Common myeloid progenitor, CD34-positive (primary cell): ENCODE measurements around the gene LSP1.

Source experiments
- CTCF ChIA-PET: fragments of 350-600 bp; sonication (Branson Sonifier 250); formaldehyde crosslinking; loops from one replicate; lab custom pipeline; 2021; ENCODE audit warnings: antibody characterized with exemption; lab: Charles Lee
- POLR2A ChIA-PET: fragments of 350-600 bp; sonication (Branson Sonifier 250); formaldehyde crosslinking; loops from one replicate; lab custom pipeline; 2021; ENCODE audit warnings: antibody characterized with exemption; lab: Charles Lee
- DNase-seq, 3 donors: peaks; one replicate each; pipeline versions ENCODE4 v3.0.0 to v3.0.0-alpha.2; 2013
- H3K27ac ChIP-seq, 2 experiments: 1 replicate in 1 of 2; 2 replicates in 1 of 2; pipeline ENCODE4 v1.7.0; 2013; ENCODE audit warnings: inconsistent platforms in 2 of 2, low read length in 2 of 2, mild to moderate bottlenecking in 2 of 2, low read depth in 1 of 2, moderate library complexity in 1 of 2; ENCODE audit not compliant: severe bottlenecking in 2 of 2, insufficient read depth in 1 of 2, poor library complexity in 1 of 2
- H3K27me3 ChIP-seq, 5 experiments: replicated peaks in 2 of 5; 1 replicate in 3 of 5; 2 replicates in 2 of 5; pipeline versions ENCODE4 v1.6.1 to v1.7.0; 2013; ENCODE audit warnings: low read length in 4 of 5, mild to moderate bottlenecking in 2 of 5, moderate library complexity in 2 of 5, inconsistent platforms in 1 of 5; ENCODE audit not compliant: insufficient read depth in 5 of 5, control insufficient read depth in 4 of 5
- H3K36me3 ChIP-seq, 4 experiments: 1 replicate in 2 of 4; 2 replicates in 2 of 4; pipeline versions ENCODE4 v1.6.1 to v1.7.0; 2013; ENCODE audit warnings: low read length in 3 of 4, control low read depth in 1 of 4, mild to moderate bottlenecking in 1 of 4; ENCODE audit not compliant: control insufficient read depth in 4 of 4, insufficient read depth in 4 of 4
- H3K4me1 ChIP-seq, 4 experiments: 1 replicate in 3 of 4; 2 replicates in 1 of 4; pipeline versions ENCODE4 v1.6.1 to v1.7.1; 2013; ENCODE audit warnings: low read length in 3 of 4, mild to moderate bottlenecking in 3 of 4, control low read depth in 1 of 4, inconsistent platforms in 1 of 4, moderate library complexity in 1 of 4; ENCODE audit not compliant: control insufficient read depth in 4 of 4, insufficient read depth in 4 of 4; ENCODE audit errors: control extremely low read depth in 1 of 4
- H3K4me3 ChIP-seq, 7 experiments: 1 replicate in 4 of 7; 2 replicates in 3 of 7; pipeline versions ENCODE4 v1.5.1 to v1.7.0; 2013; ENCODE audit warnings: mild to moderate bottlenecking in 7 of 7, low read length in 6 of 7, moderate library complexity in 6 of 7, inconsistent platforms in 2 of 7, low read depth in 2 of 7, control low read depth in 1 of 7; ENCODE audit not compliant: insufficient read depth in 4 of 7, control insufficient read depth in 1 of 7; ENCODE audit errors: extremely low read depth in 1 of 7
- H3K9me3 ChIP-seq, 5 experiments: 1 replicate in 4 of 5; 2 replicates in 1 of 5; pipeline versions ENCODE4 v1.6.1 to v1.7.1; 2013; ENCODE audit warnings: low read length in 4 of 5, mild to moderate bottlenecking in 2 of 5, inconsistent platforms in 1 of 5, low read depth in 1 of 5, moderate library complexity in 1 of 5; ENCODE audit not compliant: control insufficient read depth in 4 of 5, insufficient read depth in 2 of 5; ENCODE audit errors: control extremely low read depth in 1 of 5
- WGBS: methylation state at CpG from one replicate; pipeline ENCODE4 v1.1.5; 2013; ENCODE audit not compliant: insufficient coverage; 5-methylcytosine and 5-hydroxymethylcytosine counted together

LSP1 gene

DNA sequence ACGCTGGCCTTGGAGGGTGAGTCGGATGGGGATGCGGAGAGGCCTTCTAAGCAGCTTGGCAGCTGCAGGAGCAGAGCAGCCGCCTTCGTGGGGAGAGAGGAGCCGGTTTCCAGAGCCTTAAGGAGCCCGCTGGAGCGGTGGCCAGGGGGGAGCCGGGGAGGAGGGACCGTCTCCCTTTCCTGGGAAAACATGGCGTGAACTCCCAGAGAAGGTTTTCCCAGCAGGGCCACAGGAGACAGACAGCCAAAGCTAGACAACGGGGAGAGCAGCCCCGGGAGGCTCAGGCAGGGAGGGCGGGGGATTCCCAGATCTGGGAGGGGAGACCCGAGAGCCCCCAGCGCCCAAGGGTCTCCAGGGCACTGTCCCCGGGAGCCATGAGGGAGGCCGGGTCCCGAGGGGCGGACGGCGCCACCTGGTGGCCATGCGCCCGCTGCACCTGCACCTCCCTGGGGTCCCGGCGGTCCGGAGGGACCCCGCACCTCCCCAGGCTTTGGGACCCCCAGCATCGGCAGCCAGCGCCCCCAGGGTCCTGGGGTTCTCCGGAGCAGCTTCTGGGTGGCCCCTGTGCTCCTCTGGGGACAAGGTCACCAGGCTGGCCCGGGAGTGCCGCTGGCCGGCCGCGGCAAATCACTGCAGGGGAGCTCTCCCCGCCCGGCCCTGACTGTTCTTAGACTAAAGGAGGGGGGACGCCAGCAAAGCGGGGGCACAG lies 20.5 kb upstream of the LSP1 start:
- CTCF ChIA-PET: interaction anchor here (0.7 to 11.3 kb wide), 47 partner anchors 9 to 326 kb away, joined by 3 to 213 read pairs (median 4); partner anchors contain the start of genes KRTAP5-6 and LSP1
- peaks cover 0 to 13% (median 2%) of the 10 kb centered on the region in 5 experiments for H3K27me3 ChIP-seq
- H3K27ac ChIP-seq: no peak overlapping the region
- DNase-seq: peak in 2 of 3 donors; percentile 48 to 53
- no peaks in the 10 kb centered on the region for H3K36me3 ChIP-seq
- peaks cover 0 to 16% (median 7%) of the 10 kb centered on the region in 4 experiments for H3K4me1 ChIP-seq
- 18% methylated on average over 32 of the region's 40 CpGs for WGBS
- H3K9me3 ChIP-seq: no peaks in the 10 kb centered on the region
- H3K4me3 ChIP-seq: no peak overlapping the region
- POLR2A ChIA-PET: interaction anchor here (1.0 to 1.4 kb wide), 2 partner anchors 131 to 138 kb away, joined by 3 read pairs; no protein-coding TSS in a partner anchor

DNA sequence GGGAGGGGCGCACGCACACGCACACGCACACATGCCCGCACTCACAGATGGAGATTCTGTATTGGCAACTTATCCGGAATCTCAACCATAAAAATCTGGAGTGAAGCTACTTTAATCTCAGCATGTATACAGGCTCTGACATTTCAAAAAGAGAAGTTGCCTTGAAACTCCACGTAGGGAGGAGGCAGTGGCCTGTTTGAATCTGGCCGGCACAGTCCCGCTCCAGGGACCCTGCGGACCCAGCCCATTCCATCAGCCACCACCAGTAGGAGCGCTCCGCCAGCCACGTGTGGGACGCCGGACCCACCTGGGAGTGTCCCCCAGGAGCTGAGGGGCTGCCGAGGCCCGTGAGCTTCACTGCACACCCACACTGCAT lies 20.0 kb upstream of the LSP1 start:
- ChIA-PET POLR2A (interaction anchor here (1.0 to 1.4 kb wide), 2 partner anchors 132 to 139 kb away, joined by 3 read pairs; no protein-coding TSS in a partner anchor), CTCF (interaction anchor here (0.7 to 11.3 kb wide), 45 partner anchors 10 to 353 kb away, joined by 3 to 213 read pairs (median 4); partner anchors contain the start of genes KRTAP5-6 and LSP1)

DNA sequence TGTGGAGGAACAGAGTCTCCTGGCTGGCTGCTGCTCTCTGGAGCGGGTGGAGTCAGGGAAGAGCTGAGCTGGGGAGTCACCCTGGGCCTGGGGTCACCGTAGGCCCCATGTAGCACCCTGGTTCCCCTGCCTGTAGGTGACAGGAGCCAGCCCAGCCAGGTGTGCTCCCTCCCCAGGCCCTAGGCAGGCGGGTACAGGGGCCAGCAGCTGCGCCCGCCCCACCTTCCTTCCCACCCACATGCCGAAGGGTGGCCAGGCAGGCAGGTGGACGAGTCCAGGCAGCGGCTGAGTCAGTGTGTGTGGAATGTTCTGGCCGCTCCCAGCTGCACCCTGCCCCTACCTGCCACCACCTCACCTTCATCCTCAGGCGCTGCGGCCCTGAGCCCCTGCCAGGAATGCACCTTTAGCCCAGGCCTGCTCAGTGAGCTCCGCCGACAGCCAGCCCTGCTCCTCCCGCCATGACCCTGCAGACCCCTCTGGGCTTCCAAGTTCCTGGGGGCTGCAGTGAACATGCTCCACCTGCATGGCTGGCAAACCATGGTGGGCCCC lies 18.7 kb upstream of the LSP1 start:
- H3K36me3 ChIP-seq: no peaks in the 10 kb centered on the region
- ChIA-PET POLR2A (interaction anchor here (0.6 to 1.1 kb wide), 2 partner anchors 157 to 180 kb away, joined by 3 read pairs; no protein-coding TSS in a partner anchor), CTCF (interaction anchor here (0.6 to 11.3 kb wide), 34 partner anchors 9 to 318 kb away, joined by 3 to 213 read pairs (median 5); partner anchors contain the start of genes H19, KRTAP5-6 and LSP1)
- peaks cover 0 to 13% (median 0%) of the 10 kb centered on the region in 5 experiments for H3K27me3 ChIP-seq
- no peak overlapping the region for H3K27ac ChIP-seq
- peaks cover 0 to 34% (median 21%) of the 10 kb centered on the region in 4 experiments for H3K4me1 ChIP-seq
- 98% methylated on average over 10 of the region's 14 CpGs for WGBS
- DNase-seq: no peak
- no peaks in the 10 kb centered on the region for H3K9me3 ChIP-seq
- H3K4me3 ChIP-seq: no peak overlapping the region

More for the DNA sequence above, 20.0 kb upstream of the LSP1 start:
- DNase-seq: peak in 1 of 3 donors; percentile 35
- Histone ChIP-seq H3K9me3 (no peaks in the 10 kb centered on the region), H3K4me3 (no peak overlapping the region), H3K4me1 (peaks cover 0 to 22% (median 11%) of the 10 kb centered on the region in 4 experiments), H3K36me3 (no peaks in the 10 kb centered on the region), H3K27me3 (peaks cover 0 to 13% (median 2%) of the 10 kb centered on the region in 5 experiments), H3K27ac (no peak overlapping the region)
- 78% methylated on average over 11 of the region's 17 CpGs for WGBS

DNA sequence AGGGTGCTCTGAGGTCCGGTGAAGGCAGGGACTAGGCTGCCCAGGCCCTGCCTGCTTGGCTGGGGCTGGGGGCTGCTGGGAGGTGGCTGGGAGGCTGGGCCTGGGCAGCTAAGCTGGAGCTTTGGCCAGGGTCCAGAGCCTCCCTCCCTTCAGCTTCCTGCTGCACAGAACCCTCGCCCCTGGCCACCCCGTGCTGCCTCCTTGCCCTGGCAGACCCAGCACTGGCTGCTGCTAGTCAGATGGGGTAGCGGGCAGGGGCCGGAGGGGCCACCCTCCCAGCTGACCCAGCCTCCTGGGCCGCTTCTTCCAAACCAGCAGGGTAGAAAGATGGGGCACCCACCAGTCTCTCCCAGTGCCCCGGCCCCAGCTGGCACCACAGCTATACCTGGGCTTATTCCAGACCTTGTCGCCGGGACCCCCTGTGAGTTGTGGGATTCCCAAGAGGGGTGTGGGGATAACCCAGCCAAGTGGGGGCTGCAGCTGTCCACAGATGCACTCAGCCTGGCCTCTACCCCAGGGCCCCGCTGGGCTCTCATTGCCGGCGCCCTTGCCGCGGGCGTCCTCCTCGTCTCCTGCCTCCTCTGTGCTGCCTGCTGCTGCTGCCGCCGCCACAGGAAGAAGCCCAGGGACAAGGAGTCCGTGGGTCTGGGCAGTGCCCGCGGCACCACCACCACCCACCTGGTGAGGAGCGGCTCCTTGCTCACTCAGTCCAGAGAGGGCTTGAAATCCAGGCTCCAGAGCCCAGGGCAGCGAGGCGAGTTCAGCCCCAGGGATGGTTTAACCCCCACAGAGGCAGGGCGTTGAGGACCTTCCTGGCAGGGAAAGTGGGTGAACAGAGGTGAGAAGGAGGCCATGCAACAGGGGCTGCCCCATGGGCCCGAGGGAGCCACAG lies 17.9 kb upstream of the LSP1 start, which contains the start of gene SYT8:
TSS of gene SYT8 (plus strand) at position 212 of the 892 bp plus-strand sequence. CDS start at position 328, 116 bp downstream.
- Histone ChIP-seq H3K4me3 (no peak within 1 kb of the TSS), H3K36me3 (no peaks in the 10 kb centered on the region), H3K27ac (no peak within 1 kb of the TSS), H3K4me1 (peaks cover 0 to 41% (median 29%) of the 10 kb centered on the region in 4 experiments), H3K27me3 (peaks cover 0 to 13% (median 0%) of the 10 kb centered on the region in 5 experiments), H3K9me3 (no peaks in the 10 kb centered on the region)
- CTCF ChIA-PET: interaction anchor here (0.8 to 11.3 kb wide), 20 partner anchors 9 to 319 kb away, joined by 3 to 213 read pairs (median 4); partner anchors contain the start of genes H19, KRTAP5-6 and LSP1
- POLR2A ChIA-PET: no interaction called here
- WGBS: 85% methylated on average over 25 of the region's 26 CpGs
- DNase-seq: no peak

DNA sequence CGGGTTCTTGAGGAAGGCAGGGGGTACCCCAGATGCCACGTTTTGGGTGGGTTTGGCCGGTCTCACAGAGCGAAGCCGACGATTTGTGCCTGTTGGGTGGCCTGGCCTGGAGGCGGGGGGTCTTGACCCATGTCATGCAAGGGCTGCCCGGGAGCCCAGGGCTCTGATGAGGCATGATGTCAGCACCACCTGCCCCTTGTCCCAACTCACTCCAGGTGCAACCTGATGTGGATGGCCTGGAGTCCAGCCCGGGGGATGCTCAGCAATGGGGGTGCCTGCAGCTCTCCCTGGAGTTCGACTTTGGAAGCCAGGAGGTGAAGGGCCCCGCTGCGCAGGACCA lies 17.2 kb upstream of the LSP1 start:
- peaks cover 0 to 41% (median 31%) of the 10 kb centered on the region in 4 experiments for H3K4me1 ChIP-seq
- WGBS: 90% methylated on average over 11 of the region's 12 CpGs
- no peak for DNase-seq
- no peak overlapping the region for H3K27ac ChIP-seq
- ChIA-PET CTCF (interaction anchor here (0.9 to 11.3 kb wide), 16 partner anchors 8 to 319 kb away, joined by 3 to 213 read pairs (median 4); partner anchors contain the start of genes H19, KRTAP5-6 and LSP1), POLR2A (no interaction called here)
- H3K36me3 ChIP-seq: no peaks in the 10 kb centered on the region
- H3K9me3 ChIP-seq: no peaks in the 10 kb centered on the region
- H3K27me3 ChIP-seq: peaks cover 0 to 10% (median 0%) of the 10 kb centered on the region in 5 experiments
- H3K4me3 ChIP-seq: no peak overlapping the region
